ENCODE measurements around the gene SPO11. TPM values are rescaled to one million over a fixed set of nuclear protein-coding genes. Genes with fewer than 3 reads are reported as not detected.

The SPO11 gene
- polyA plus RNA-seq, 1 donor (not counting 4 experiments of a cell fraction or from before 2014, with no cell fraction given): not detected

GRCh38 chr20:57335392-57335791 lies 5.8 kb downstream of the SPO11 start:
- Histone ChIP-seq H3K9ac (ENCODE audit: control insufficient read depth, extremely low read depth, insufficient read depth, low read length) (no peak overlapping the region), H2AFZ (ENCODE audit: control insufficient read depth, low read length) (no peak overlapping the region), H3K4me2 (ENCODE audit: control insufficient read depth, extremely low read depth, insufficient read depth, low read depth, low read length) (no peak overlapping the region), H3K27ac (ENCODE audit: control insufficient read depth, insufficient read depth, low read length) (no peak overlapping the region), H3K27me3 (ENCODE audit: control insufficient read depth, extremely low read depth, insufficient read depth, low read length) (peaks cover 14% of the 10 kb centered on the region), H4K20me1 (ENCODE audit: control insufficient read depth, extremely low read depth, insufficient read depth, low read length) (no peaks in the 10 kb centered on the region), H3K4me3 (ENCODE audit: control insufficient read depth in 2 of 3, extremely low read depth in 1 of 3, insufficient read depth in 2 of 3, low read depth in 1 of 3, low read length in 3 of 3) (no peak overlapping the region), H3K79me2 (ENCODE audit: control insufficient read depth, insufficient read depth, low read length) (no peaks in the 10 kb centered on the region), H3K36me3 (ENCODE audit: control insufficient read depth in 2 of 2, extremely low read depth in 1 of 2, insufficient read depth in 2 of 2, low read length in 2 of 2) (no peaks in the 10 kb centered on the region), H3K9me1 (ENCODE audit: control insufficient read depth, extremely low read depth, insufficient read depth, low read length) (no peaks in the 10 kb centered on the region), H3K4me1 (ENCODE audit: control insufficient read depth, extremely low read depth, insufficient read depth, low read length) (no peaks in the 10 kb centered on the region), H3K9me3 (ENCODE audit: control insufficient read depth, low read depth, low read length) (no peaks in the 10 kb centered on the region)
- dilution Hi-C loops (cut with MboI; ENCODE audit: extremely low pct_ligation_motif_present, low sequenced_read_pairs): loop anchor here (25.0 kb wide), 1 partner anchor 248 kb away; no protein-coding TSS in a partner anchor
- DNase-seq (ENCODE audit: low read depth, low spot score) (no peak), FAIRE-seq (no peak)
- TF ChIP-seq EZH2 (IDR thresholded peaks at IDR 0.05; ENCODE audit: low read length) (no peak), CTCF (optimal IDR thresholded peaks at IDR 0.05 in 1 of 3, IDR thresholded peaks at IDR 0.05 in 1 of 3, conservative IDR thresholded peaks at IDR 0.05 in 1 of 3; ENCODE audit: extremely low read depth in 1 of 3, insufficient read depth in 2 of 3, low read length in 3 of 3) (no peak)

- FAIRE-seq (no peak), DNase-seq (ENCODE audit: low read depth, low spot score) (no peak)
- H3K9ac ChIP-seq (ENCODE audit: control insufficient read depth, extremely low read depth, insufficient read depth, low read length): no peak overlapping the region
- no peak overlapping the region for H3K27ac ChIP-seq (ENCODE audit: control insufficient read depth, insufficient read depth, low read length)
- H3K27me3 ChIP-seq (ENCODE audit: control insufficient read depth, extremely low read depth, insufficient read depth, low read length): no peaks in the 10 kb centered on the region
- H3K4me1 ChIP-seq (ENCODE audit: control insufficient read depth, extremely low read depth, insufficient read depth, low read length): no peaks in the 10 kb centered on the region
- no peak overlapping the region for H3K4me2 ChIP-seq (ENCODE audit: control insufficient read depth, extremely low read depth, insufficient read depth, low read depth, low read length)
- H3K4me3 ChIP-seq (ENCODE audit: control insufficient read depth in 2 of 3, extremely low read depth in 1 of 3, insufficient read depth in 2 of 3, low read depth in 1 of 3, low read length in 3 of 3): no peak overlapping the region
- no peaks in the 10 kb centered on the region for H3K9me1 ChIP-seq (ENCODE audit: control insufficient read depth, extremely low read depth, insufficient read depth, low read length)
- H4K20me1 ChIP-seq (ENCODE audit: control insufficient read depth, extremely low read depth, insufficient read depth, low read length): no peaks in the 10 kb centered on the region
- dilution Hi-C loops (cut with MboI; ENCODE audit: extremely low pct_ligation_motif_present, low sequenced_read_pairs): loop anchor here (25.0 kb wide), 1 partner anchor 254 kb away; no protein-coding TSS in a partner anchor
- no peaks in the 10 kb centered on the region for H3K36me3 ChIP-seq (ENCODE audit: control insufficient read depth in 2 of 2, extremely low read depth in 1 of 2, insufficient read depth in 2 of 2, low read length in 2 of 2)
- TF ChIP-seq EZH2 (IDR thresholded peaks at IDR 0.05; ENCODE audit: low read length): no peak
- no peak for TF ChIP-seq CTCF (optimal IDR thresholded peaks at IDR 0.05 in 1 of 3, IDR thresholded peaks at IDR 0.05 in 1 of 3, conservative IDR thresholded peaks at IDR 0.05 in 1 of 3; ENCODE audit: extremely low read depth in 1 of 3, insufficient read depth in 2 of 3, low read length in 3 of 3)
- H3K79me2 ChIP-seq (ENCODE audit: control insufficient read depth, insufficient read depth, low read length): no peaks in the 10 kb centered on the region
- no peaks in the 10 kb centered on the region for H3K9me3 ChIP-seq (ENCODE audit: control insufficient read depth, low read depth, low read length)
- H2AFZ ChIP-seq (ENCODE audit: control insufficient read depth, low read length): no peak overlapping the region
Observed at GRCh38 chr20:57341663-57342062, 12.1 kb downstream of the SPO11 start.
